Neural progenitor cell (in vitro differentiated cells): ENCODE results near the gene PKD1L1. TPM values are rescaled to one million over a fixed set of nuclear protein-coding genes. Genes with fewer than 3 reads are reported as not detected.

Experiments used
- DNase-seq: peaks from one replicate; pipeline ENCODE4 v3.0.0-alpha.2; 2016; ENCODE audit warnings: low spot score
- H2AFZ ChIP-seq: fragments of 200-600 bp; sonication (generic); replicated peaks from 2 replicates; pipeline ENCODE4 v1.6.1; 2016; ENCODE audit warnings: antibody characterized with exemption
- H3F3A ChIP-seq: fragments of 200-600 bp; sonication (generic); 2 replicates; pipeline ENCODE4 v1.6.1; 2016; ENCODE audit warnings: antibody characterized with exemption, low read depth
- H3K27ac ChIP-seq: fragments of 200-600 bp; sonication (generic); 2 replicates; pipeline ENCODE4 v1.5.1; 2016; ENCODE audit warnings: mild to moderate bottlenecking
- H3K27me3 ChIP-seq: fragments of 200-600 bp; sonication (generic); 2 replicates; pipeline ENCODE4 v1.6.1; 2016; ENCODE audit warnings: mild to moderate bottlenecking, moderate library complexity
- H3K36me3 ChIP-seq: fragments of 200-600 bp; sonication (generic); 2 replicates; pipeline ENCODE4 v1.5.1; 2016
- H3K4me1 ChIP-seq: fragments of 200-600 bp; sonication (generic); 2 replicates; pipeline ENCODE4 v1.6.1; 2016; ENCODE audit warnings: mixed run types
- H3K4me2 ChIP-seq: fragments of 200-600 bp; sonication (generic); 2 replicates; pipeline ENCODE4 v1.6.1; 2016
- H3K4me3 ChIP-seq: fragments of 200-600 bp; sonication (generic); 2 replicates; pipeline ENCODE4 v1.5.1; 2016
- H3K79me2 ChIP-seq: fragments of 200-600 bp; sonication (generic); 2 replicates; pipeline ENCODE4 v1.6.1; 2016; ENCODE audit warnings: low read depth
- H3K9ac ChIP-seq: fragments of 200-600 bp; sonication (generic); 2 replicates; pipeline ENCODE4 v1.6.1; 2016
- H3K9me3 ChIP-seq: fragments of 200-600 bp; sonication (generic); 2 replicates; pipeline ENCODE4 v1.5.1; 2016; ENCODE audit warnings: low read depth
- H4K20me1 ChIP-seq: fragments of 200-600 bp; sonication (generic); 2 replicates; pipeline ENCODE4 v1.6.1; 2016; ENCODE audit warnings: low read depth
- H3K27ac Mint-ChIP-seq: 3 replicates; pipeline ENCODE4 v1.8.0; 2021; ENCODE audit warnings: mixed read lengths
- H3K27me3 Mint-ChIP-seq: 2 replicates; pipeline ENCODE4 v1.8.0; 2022; ENCODE audit warnings: low read depth, mild to moderate bottlenecking, inconsistent platforms, moderate library complexity, mixed read lengths; ENCODE audit not compliant: insufficient read depth
- H3K36me3 Mint-ChIP-seq: 3 replicates; pipeline ENCODE4 v1.8.0; 2021; ENCODE audit warnings: mixed read lengths
- H3K4me1 Mint-ChIP-seq: 3 replicates; pipeline ENCODE4 v1.8.0; 2021; ENCODE audit warnings: mixed read lengths
- H3K4me3 Mint-ChIP-seq: 3 replicates; pipeline ENCODE4 v1.8.0; 2021; ENCODE audit warnings: mild to moderate bottlenecking, moderate library complexity, mixed read lengths
- H3K9me3 Mint-ChIP-seq: 3 replicates; pipeline ENCODE4 v1.8.0; 2020; ENCODE audit warnings: mixed read lengths
- CTCF ChIP-seq: fragments of 200-600 bp; sonication (generic); IDR thresholded peaks from 2 replicates; pipeline ENCODE4 v1.5.1; 2017; ENCODE audit warnings: antibody characterized with exemption, mild to moderate bottlenecking
- EZH2 ChIP-seq: fragments of 200-600 bp; sonication (generic); IDR thresholded peaks from 2 replicates; pipeline ENCODE4 v1.6.1; 2017; ENCODE audit warnings: antibody characterized with exemption, mild to moderate bottlenecking, moderate library complexity
- EZH2phosphoT487 ChIP-seq: fragments of 200-600 bp; sonication (generic); IDR thresholded peaks from 2 replicates; pipeline ENCODE4 v1.6.1; 2017; ENCODE audit warnings: antibody characterized with exemption
- total RNA-seq: library from RNA; depleted of rRNA; stranded (reverse); fragments of >200 nt; gene quantifications from 2 replicates; pipeline ENCODE4 v1.2.3, GENCODE V29; 2015; ENCODE audit warnings: low replicate concordance

PKD1L1 gene
- total RNA-seq, 1 donor from 2014 or later = 0.07 TPM

- TF ChIP-seq EZH2 (no peak), EZH2phosphoT487 (no peak), CTCF (no peak)
- H3K4me3 Mint-ChIP-seq = peak overlapping the region; percentile 18
- Histone ChIP-seq H3K4me1 (peaks cover 21% of the 10 kb centered on the region), H3F3A (no peaks in the 10 kb centered on the region), H3K4me3 (no peak overlapping the region), H3K36me3 (no peaks in the 10 kb centered on the region), H4K20me1 (no peaks in the 10 kb centered on the region), H3K27ac (no peak overlapping the region), H3K79me2 (no peaks in the 10 kb centered on the region), H3K4me2 (peak overlapping the region; percentile 2), H3K27me3 (no peaks in the 10 kb centered on the region), H2AFZ (peak overlapping the region; percentile 76), H3K9me3 (no peaks in the 10 kb centered on the region), H3K9ac (no peak overlapping the region)
- peak; percentile 60 for DNase-seq
- no peaks in the 10 kb centered on the region for H3K36me3 Mint-ChIP-seq
- peaks cover 32% of the 10 kb centered on the region for H3K4me1 Mint-ChIP-seq
- no peaks in the 10 kb centered on the region for H3K9me3 Mint-ChIP-seq
- H3K27me3 Mint-ChIP-seq = peaks cover 2% of the 10 kb centered on the region
- peak overlapping the region; percentile 22 for H3K27ac Mint-ChIP-seq
These were observed 204.2 kb downstream of the PKD1L1 start for GRCh38 chr7:47743965-47744591.

- TF ChIP-seq EZH2 (no peak), CTCF (no peak), EZH2phosphoT487 (no peak)
- Histone ChIP-seq H3K4me3 (no peak overlapping the region), H2AFZ (no peak overlapping the region), H3K9me3 (no peaks in the 10 kb centered on the region), H3K36me3 (no peaks in the 10 kb centered on the region), H3K79me2 (no peaks in the 10 kb centered on the region), H3K9ac (no peak overlapping the region), H3K27me3 (no peaks in the 10 kb centered on the region), H4K20me1 (no peaks in the 10 kb centered on the region), H3K4me2 (no peak overlapping the region), H3K4me1 (peaks cover 36% of the 10 kb centered on the region), H3F3A (no peaks in the 10 kb centered on the region), H3K27ac (no peak overlapping the region)
- Mint-ChIP-seq H3K4me3 (no peak overlapping the region), H3K4me1 (peaks cover 46% of the 10 kb centered on the region), H3K27ac (peak overlapping the region; percentile 4), H3K36me3 (no peaks in the 10 kb centered on the region), H3K27me3 (peaks cover 7% of the 10 kb centered on the region), H3K9me3 (no peaks in the 10 kb centered on the region)
- no peak for DNase-seq
These were observed 206.3 kb downstream of the PKD1L1 start for GRCh38 chr7:47741984-47742383.

GRCh38 chr7:47739891-47740290, 208.4 kb downstream of the PKD1L1 start:
- TF ChIP-seq EZH2 = no peak
- TF ChIP-seq EZH2phosphoT487 = peak; percentile 3
- no peak for DNase-seq
- no peak overlapping the region for H3K4me3 ChIP-seq
- H3K27ac Mint-ChIP-seq = no peak overlapping the region
- H3K9me3 Mint-ChIP-seq = peaks cover 1% of the 10 kb centered on the region
- H3K4me3 Mint-ChIP-seq = no peak overlapping the region
- H3F3A ChIP-seq = peaks cover 3% of the 10 kb centered on the region
- no peaks in the 10 kb centered on the region for H3K36me3 ChIP-seq
- no peaks in the 10 kb centered on the region for H3K27me3 ChIP-seq
- peaks cover 7% of the 10 kb centered on the region for H3K27me3 Mint-ChIP-seq
- peaks cover 53% of the 10 kb centered on the region for H3K4me1 Mint-ChIP-seq
- peak overlapping the region; percentile 7 for H3K4me2 ChIP-seq
- H3K27ac ChIP-seq = no peak overlapping the region
- H3K4me1 ChIP-seq = peaks cover 43% of the 10 kb centered on the region
- no peaks in the 10 kb centered on the region for H3K36me3 Mint-ChIP-seq
- no peaks in the 10 kb centered on the region for H3K9me3 ChIP-seq
- H3K79me2 ChIP-seq = no peaks in the 10 kb centered on the region
- no peak overlapping the region for H2AFZ ChIP-seq
- H3K9ac ChIP-seq = no peak overlapping the region
- no peaks in the 10 kb centered on the region for H4K20me1 ChIP-seq

- peaks cover 7% of the 10 kb centered on the region for H3K27me3 Mint-ChIP-seq
- Histone ChIP-seq H3K27me3 (no peaks in the 10 kb centered on the region), H3K4me1 (peaks cover 42% of the 10 kb centered on the region), H4K20me1 (no peaks in the 10 kb centered on the region), H3K36me3 (no peaks in the 10 kb centered on the region), H3K4me2 (peak overlapping the region; percentile 7), H3K9me3 (no peaks in the 10 kb centered on the region), H3K4me3 (no peak overlapping the region), H3K27ac (no peak overlapping the region), H3K9ac (no peak overlapping the region), H3K79me2 (no peaks in the 10 kb centered on the region), H3F3A (peaks cover 3% of the 10 kb centered on the region), H2AFZ (no peak overlapping the region)
- H3K9me3 Mint-ChIP-seq = peaks cover 2% of the 10 kb centered on the region
- no peaks in the 10 kb centered on the region for H3K36me3 Mint-ChIP-seq
- peak; percentile 70 for DNase-seq
- TF ChIP-seq EZH2 = no peak
- no peak for TF ChIP-seq CTCF
- TF ChIP-seq EZH2phosphoT487 = peak; percentile 29
- H3K4me3 Mint-ChIP-seq = no peak overlapping the region
- H3K27ac Mint-ChIP-seq = peak overlapping the region; percentile 67
- H3K4me1 Mint-ChIP-seq = peaks cover 54% of the 10 kb centered on the region
These were observed 208.9 kb downstream of the PKD1L1 start for GRCh38 chr7:47739301-47739875.
